Measurements from ENCODE around the gene TMOD4.

GRCh38 chr1:151134991-151135390 lies 40.8 kb downstream of the TMOD4 start:
- no peak for TF ChIP-seq TMF1 (CRISPR knock-in tag; IDR thresholded peaks at IDR 0.05; ENCODE audit: low read depth)
- TF ChIP-seq EP300 (IDR thresholded peaks at IDR 0.05; ENCODE audit: low read depth in 2 of 2, low read length in 2 of 2), result no peak
- TF ChIP-seq EP300 (CRISPR knock-in tag; IDR thresholded peaks at IDR 0.05; ENCODE audit: borderline replicate concordance), result no peak
- no peak for TF ChIP-seq FOXA3 (CRISPR knock-in tag; IDR thresholded peaks at IDR 0.05)
- TF ChIP-seq HNRNPLL (IDR thresholded peaks at IDR 0.05; ENCODE audit: low read depth, low read length, poor library complexity, severe bottlenecking), result no peak
- TF ChIP-seq POLR2A (IDR thresholded peaks at IDR 0.05; ENCODE audit: insufficient read depth in 1 of 2, low read depth in 2 of 2, low read length in 2 of 2), result no peak
- TF ChIP-seq ZNF574 (CRISPR knock-in tag; IDR thresholded peaks at IDR 0.05), result no peak
- TF ChIP-seq FOSL2 (CRISPR knock-in tag; IDR thresholded peaks at IDR 0.05), result no peak
- no peak for TF ChIP-seq CTCF (CRISPR knock-in tag; IDR thresholded peaks at IDR 0.05)
- TF ChIP-seq ZNF788 (CRISPR knock-in tag; IDR thresholded peaks at IDR 0.05; ENCODE audit: borderline replicate concordance), result no peak

Data from HepG2 (cell line).